ENCODE data around the gene RPS6KB2.

DNA sequence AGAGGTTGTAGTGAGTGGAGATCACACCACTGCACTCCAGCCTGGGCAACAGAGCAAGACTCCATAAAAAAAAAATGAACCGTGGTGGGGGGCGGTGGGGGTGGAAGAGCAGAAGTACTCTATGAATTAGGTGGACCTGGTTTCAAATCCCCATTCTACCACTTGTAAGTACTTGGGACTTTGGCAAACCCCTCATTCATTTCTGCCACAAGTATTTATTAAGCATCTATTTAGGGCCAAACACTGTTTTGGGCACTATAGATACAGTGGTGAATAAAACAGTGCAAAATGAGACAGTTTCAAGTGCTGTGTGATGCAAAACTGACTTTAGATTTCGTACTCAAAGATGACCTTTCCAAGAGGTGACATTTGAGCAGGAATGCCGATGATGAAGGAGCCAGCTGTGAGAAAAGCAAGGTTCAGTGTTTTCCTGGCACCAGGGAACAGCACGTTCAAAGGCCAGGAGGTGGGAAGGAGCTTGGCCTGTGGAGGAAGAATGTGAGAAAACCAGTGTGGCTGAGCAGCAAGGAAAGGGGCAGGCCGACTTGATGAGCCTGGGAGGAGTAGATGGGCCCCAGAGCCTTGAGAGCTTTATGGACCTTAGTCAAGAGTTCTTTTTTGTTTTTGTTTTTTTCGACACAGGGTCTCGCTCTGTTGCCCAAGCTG is 42.2 kb downstream of the RPS6KB2 start:
- TF ChIP-seq, protein P1, sequence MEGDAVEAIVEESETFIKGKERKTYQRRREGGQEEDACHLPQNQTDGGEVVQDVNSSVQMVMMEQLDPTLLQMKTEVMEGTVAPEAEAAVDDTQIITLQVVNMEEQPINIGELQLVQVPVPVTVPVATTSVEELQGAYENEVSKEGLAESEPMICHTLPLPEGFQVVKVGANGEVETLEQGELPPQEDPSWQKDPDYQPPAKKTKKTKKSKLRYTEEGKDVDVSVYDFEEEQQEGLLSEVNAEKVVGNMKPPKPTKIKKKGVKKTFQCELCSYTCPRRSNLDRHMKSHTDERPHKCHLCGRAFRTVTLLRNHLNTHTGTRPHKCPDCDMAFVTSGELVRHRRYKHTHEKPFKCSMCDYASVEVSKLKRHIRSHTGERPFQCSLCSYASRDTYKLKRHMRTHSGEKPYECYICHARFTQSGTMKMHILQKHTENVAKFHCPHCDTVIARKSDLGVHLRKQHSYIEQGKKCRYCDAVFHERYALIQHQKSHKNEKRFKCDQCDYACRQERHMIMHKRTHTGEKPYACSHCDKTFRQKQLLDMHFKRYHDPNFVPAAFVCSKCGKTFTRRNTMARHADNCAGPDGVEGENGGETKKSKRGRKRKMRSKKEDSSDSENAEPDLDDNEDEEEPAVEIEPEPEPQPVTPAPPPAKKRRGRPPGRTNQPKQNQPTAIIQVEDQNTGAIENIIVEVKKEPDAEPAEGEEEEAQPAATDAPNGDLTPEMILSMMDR (IDR thresholded peaks at IDR 0.05): no peak
- TF ChIP-seq POLR2AphosphoS5 (IDR thresholded peaks at IDR 0.05): no peak
- TF ChIP-seq POLR2A (IDR thresholded peaks at IDR 0.05): no peak
- no peak for TF ChIP-seq EP300 (IDR thresholded peaks at IDR 0.05)

Measured in upper lobe of left lung (tissue), 4 donors.